Non-pigmented ciliary epithelial cell (primary cell): Measurements from ENCODE around the gene NR1H3.
A peak's percentile ranks its signal among the peaks of the same experiment; 100 is the strongest.
"Not testable (repeated sequence)": the region's sequence is repeated elsewhere in the genome, so short reads cannot be mapped to it uniquely, and the experiment has no call there.

Experiments used
- DNase-seq: peaks from one replicate; pipeline ENCODE4 v3.0.0-alpha.2; 2010; ENCODE audit warnings: low read depth

NR1H3 gene

DNA sequence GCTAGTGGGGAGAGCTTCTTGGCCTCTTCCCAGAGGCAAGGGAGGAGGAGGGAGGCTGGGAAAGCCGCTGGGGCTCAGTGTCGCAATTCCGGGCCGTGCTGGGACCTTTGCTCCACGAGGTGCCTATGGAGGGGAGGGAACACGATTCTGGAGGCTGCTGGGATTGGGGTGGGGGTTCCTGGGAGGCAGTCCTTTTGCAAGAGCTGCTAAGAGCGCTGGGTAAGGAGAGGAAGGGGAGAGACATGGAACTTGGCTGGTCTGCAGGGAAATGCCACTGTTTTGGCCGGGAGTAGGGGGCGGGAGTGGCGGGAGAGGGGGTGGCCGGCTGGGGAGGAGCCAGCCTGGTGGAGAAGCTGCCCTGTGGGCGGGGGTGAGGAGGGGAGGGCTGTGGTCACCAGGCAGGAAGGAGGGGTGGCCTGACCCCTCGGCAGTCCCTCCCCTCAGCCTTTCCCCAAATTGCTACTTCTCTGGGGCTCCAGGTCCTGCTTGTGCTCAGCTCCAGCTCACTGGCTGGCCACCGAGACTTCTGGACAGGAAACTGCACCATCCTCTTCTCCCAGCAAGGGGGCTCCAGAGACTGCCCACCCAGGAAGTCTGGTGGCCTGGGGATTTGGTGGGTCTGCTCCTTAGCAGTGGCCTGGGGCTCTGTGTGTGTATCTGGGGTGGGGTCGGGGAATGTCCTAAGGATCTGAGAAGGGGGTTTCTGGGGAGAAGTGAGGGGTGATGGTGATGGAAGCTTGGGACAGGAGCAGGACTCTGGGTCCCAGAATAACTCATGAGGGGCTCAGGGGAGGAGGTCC, at the start of gene NR1H3:
TSS of gene NR1H3 (plus strand) at position 480 of the 800 bp plus-strand sequence. CDS start 1,221 bp downstream, outside the sequence.
- no peak for DNase-seq

GRCh38 chr11:47208008-47208552, 49.7 kb upstream of the NR1H3 start:
- not testable (repeated sequence) for DNase-seq

- DNase-seq: no peak
These were observed 49.2 kb upstream of the NR1H3 start for GRCh38 chr11:47208628-47209027.

DNA sequence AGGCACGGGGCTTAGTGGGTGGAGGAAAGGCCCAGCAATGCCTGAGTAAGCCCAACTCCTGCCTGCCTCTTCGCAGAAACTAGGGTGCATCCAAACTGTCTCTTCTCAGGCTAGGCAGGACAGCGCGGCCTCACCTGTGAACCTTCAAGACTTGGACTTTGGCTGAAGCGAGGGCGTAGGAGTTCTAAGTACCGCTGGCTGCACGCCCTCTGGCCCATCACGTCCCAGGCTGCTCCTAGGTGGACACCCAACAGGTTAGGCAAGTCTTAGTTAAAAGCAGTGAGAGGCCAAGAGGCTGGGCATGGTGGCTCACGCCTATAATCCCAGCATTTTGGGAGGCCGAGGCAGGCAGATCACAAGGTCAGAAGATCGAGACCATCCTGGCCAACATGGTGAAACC, 44.9 kb upstream of the NR1H3 start:
- DNase-seq: no peak

DNA sequence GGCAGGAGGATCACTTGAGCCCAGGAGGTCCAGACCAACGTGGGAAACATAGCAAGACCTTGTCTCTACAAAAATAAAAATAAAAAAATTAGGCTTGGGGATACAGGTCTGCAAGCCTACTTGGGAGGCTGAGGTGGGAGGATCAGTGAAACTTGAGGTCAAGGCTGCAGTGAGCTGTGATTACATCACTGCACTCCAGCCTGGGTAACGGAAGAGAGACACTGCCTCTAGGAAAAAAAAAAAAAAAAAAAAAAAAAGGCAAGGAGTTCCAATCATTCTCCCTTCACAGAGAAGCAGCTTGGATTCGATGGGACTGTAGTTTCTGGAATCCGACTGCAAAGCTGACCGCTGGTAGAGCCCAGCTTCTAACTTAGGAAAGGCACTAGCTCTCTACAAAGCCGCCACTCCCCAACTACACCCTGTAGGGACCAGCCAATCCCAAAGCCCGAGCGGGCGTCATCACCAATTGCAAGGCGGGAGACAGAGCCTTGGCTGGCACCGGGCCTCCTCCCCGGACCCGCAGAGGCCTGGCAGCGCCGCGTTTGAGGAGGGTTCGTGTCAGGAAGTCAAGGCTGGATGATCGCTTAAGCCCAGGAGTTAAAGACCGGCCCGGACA, 43.7 kb upstream of the NR1H3 start:
- DNase-seq: peak; percentile 55

DNA sequence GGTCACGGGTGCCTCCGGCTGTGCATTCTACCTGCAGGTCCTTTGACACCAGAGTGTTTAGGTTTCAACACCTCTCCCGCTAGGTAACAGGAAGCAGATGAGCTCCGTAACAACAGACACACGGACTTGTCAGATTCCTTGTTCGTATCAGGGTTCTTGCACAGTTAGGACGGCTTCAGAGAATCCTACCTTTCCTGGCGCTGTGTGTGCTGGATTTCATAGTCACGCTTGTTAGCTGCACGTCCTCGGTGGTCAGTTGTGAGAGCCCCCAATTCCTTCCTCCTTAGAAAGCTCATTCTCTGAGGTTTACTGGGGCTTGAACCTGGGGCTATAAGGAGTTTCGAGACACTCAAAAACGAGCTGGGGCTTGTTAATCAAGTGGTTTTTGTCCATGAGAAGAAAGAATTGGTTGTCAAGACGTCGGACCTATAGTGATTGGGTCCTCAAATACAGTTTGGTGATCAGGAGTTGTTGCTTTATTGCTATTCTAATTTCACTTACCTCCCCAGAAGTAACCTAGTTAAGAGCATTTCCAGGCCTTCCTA, 42.4 kb upstream of the NR1H3 start:
- no peak for DNase-seq

GRCh38 chr11:47216121-47216798, 41.5 kb upstream of the NR1H3 start:
- peak; percentile 34 for DNase-seq

GRCh38 chr11:47220401-47220821, 37.4 kb upstream of the NR1H3 start:
- DNase-seq: peak; percentile 32

GRCh38 chr11:47222696-47223095, 35.1 kb upstream of the NR1H3 start:
- no peak for DNase-seq

- DNase-seq: no peak
These were observed 32.0 kb upstream of the NR1H3 start for GRCh38 chr11:47225552-47226400.

DNA sequence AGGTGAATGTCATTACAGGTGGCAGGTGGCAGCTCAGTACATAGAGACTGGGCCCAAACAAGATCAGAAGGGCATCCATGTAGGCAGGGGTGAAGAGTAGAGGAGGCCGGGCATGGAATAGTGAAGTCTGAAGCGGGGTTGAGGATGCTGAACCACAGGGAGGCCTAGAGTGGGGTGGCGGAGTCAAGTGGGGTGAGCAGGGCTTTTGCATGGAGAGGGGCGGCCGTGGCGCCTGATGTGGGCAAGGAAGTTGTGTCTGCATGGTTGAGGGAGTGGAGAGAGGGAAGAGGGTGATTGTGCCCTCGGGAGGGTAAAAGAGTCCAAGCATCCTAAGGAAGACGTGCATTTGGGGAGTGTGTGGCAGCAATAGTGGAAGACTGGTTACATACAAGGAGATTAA, 28.6 kb upstream of the NR1H3 start:
- no peak for DNase-seq

DNA sequence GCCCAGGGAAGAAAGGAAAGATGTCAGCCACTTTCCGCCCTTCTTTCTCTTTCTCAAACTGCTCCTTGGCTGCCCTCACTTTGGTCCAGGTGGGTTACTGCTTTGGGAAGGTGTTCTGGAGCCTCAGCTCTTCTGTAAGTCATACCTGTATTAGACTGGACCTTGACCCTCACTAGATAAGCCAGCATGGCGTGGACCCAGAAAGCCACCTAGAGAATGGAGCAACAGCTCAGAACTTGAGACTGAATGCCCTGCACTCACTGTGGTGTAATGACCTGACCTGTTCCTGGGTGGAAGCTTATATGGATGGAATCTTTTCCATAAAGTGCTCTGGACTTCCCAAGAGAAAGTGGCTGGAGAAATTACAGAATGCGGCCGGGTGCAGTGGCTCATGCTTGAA, 24.7 kb upstream of the NR1H3 start:
- no peak for DNase-seq

DNA sequence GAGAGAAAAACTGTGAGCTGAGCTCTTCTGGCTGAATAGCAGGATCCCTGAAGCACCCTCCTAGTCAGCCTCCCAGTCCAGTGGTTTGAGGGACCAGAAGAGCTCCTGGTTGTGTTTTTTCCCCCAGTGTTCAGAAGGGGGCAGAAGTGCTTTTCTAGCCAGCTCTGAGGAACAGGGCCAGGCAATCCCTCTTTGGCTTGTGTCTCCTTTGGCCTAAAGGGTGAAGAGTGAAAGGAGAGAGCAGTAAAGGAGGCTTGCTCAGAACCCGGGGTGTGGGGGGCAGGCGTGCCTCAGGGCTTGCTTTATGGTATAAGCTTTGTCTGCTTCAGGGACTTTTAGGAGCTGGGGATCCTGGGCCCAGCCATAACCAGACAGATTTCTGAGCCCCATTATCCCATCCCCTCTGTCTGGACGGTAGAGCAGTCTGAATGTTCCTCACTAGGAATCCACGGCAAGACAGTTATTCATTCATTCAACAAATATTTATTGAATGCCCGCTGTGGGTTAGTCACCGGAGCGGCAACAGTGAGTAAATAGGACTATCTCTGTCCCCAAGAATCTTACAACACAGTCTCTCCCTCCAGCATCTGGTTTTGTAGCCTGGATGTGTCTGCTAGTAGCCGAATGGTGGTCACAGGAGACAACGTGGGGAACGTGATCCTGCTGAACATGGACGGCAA, 23.7 kb upstream of the NR1H3 start:
- peak; percentile 56 for DNase-seq

DNA sequence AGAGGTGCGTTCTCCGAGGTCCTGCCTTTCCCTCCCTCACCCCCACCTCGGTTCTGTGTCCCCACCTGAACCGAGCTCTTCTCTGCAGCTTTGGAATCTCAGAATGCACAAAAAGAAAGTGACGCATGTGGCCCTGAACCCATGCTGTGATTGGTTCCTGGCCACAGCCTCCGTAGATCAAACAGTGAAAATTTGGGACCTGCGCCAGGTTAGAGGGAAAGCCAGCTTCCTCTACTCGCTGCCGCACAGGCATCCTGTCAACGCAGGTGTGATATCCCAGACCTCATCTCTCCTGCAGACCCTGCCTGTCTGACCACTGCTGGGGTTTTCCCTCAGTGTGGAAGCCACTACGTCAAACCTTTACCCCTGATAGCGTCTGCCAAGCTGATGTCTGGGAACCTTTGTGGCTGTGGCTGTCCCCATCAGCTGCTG, 23.1 kb upstream of the NR1H3 start:
- DNase-seq: no peak

GRCh38 chr11:47235163-47235562, 22.6 kb upstream of the NR1H3 start:
- no peak for DNase-seq

DNA sequence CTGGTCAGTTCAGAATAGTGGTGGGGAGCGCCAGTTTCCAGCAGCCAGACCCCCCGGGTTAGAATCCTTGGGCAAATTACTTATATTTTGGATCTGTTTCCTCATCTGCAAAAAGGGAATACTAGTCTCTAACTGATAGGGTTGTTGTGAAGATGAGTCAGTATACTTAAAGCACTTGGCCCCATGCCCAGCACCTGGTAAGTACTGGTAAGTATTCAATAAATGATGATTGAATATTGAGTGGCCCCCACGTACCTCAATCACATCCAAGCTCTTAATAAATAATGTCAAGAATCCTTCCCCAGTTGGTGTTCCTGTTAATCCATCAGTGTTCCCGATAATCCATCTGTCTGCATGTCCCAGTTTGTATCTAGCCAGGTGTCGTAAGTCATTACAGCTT, 21.3 kb upstream of the NR1H3 start:
- no peak for DNase-seq

DNA sequence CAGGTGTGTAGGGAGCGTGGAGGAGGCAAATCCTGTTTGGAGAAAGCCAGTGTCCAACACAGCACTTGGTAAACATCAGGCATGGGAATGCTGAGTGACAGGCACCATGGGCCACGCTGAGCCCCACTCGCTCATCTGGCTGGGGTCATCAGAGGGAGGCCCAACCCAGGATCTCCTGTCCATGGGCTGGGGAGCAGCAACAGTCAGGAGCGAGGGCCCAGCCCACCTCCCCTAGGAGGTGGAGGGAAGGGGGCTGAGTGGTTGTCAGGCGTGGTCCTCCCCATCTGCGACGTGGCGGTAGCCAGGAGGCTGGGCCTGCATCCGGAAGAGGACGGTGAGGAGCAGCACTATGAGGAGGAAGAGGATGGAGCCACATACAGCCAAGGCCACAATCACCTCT, 17.9 kb upstream of the NR1H3 start:
- no peak for DNase-seq

GRCh38 chr11:47241841-47242301, 15.9 kb upstream of the NR1H3 start:
- DNase-seq: no peak

DNA sequence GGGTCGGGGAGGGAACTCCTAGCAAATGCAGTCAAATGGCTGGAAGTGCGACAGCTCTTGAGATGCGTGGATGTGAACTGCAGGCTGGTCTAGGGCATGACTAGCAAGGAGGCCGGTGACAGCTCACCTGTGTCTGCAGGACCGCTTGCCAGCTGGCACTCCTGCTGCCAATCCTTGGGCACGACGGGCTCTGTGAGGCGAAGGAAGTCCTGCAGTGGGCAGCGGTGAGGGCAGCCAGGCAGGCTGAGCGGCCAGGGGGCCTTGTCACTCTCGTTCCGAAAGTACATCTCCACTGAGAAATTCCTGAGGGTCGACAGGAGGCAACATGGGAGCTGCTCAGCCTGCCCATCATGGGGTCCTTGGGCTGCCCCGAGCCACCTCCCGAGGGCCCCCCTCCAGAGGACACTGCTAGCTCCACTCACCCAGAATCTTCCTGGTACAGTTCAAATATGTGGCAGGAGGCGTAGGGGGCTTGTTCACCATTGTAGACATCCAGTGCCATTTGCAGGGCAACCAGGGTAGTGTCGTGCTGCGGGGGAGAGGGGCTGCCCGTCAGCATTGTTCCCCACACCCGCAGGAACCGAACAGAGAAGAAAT, 15.1 kb upstream of the NR1H3 start:
- no peak for DNase-seq

- DNase-seq: no peak
These were observed 14.3 kb upstream of the NR1H3 start for GRCh38 chr11:47243454-47243853.
